NCI-H1048 (cell line): ENCODE results near the gene NUP62.

Source experiments
- DNase-seq: peaks from one replicate; lab custom pipeline; 2025; lab: John Stamatoyannopoulos, UW

NUP62 gene

GRCh38 chr19:49904136-49904535, 25.2 kb downstream of the NUP62 start:
- no peak for DNase-seq

- DNase-seq = no peak
Measured at GRCh38 chr19:49896863-49897621, 32.3 kb downstream of the NUP62 start, which contains the start of gene IL4I1. TSS of gene IL4I1 (minus strand) at chr19:49896887. CDS start at chr19:49896160, 727 bp downstream.

- no peak for DNase-seq
Measured at GRCh38 chr19:49895566-49896297, 33.6 kb downstream of the NUP62 start.

- no peak for DNase-seq
Measured at GRCh38 chr19:49894879-49895565, 34.3 kb downstream of the NUP62 start.

GRCh38 chr19:49894011-49894664, 35.2 kb downstream of the NUP62 start:
- DNase-seq = no peak

GRCh38 chr19:49892716-49893115, 36.6 kb downstream of the NUP62 start:
- DNase-seq = no peak

GRCh38 chr19:49891393-49891792, 37.9 kb downstream of the NUP62 start:
- DNase-seq = no peak

GRCh38 chr19:49890349-49891311, 38.7 kb downstream of the NUP62 start:
- DNase-seq = no peak

GRCh38 chr19:49889687-49890348, 39.5 kb downstream of the NUP62 start:
- DNase-seq = peak; percentile 55

- DNase-seq = no peak
Measured at GRCh38 chr19:49889038-49889686, 40.1 kb downstream of the NUP62 start.

GRCh38 chr19:49888510-49888824, 40.8 kb downstream of the NUP62 start:
- DNase-seq = no peak

- no peak for DNase-seq
Measured at GRCh38 chr19:49887665-49888509, 41.4 kb downstream of the NUP62 start.

GRCh38 chr19:49887037-49887664, 42.2 kb downstream of the NUP62 start:
- no peak for DNase-seq

GRCh38 chr19:49884760-49885159, 44.5 kb downstream of the NUP62 start:
- DNase-seq = no peak

GRCh38 chr19:49884109-49884508, 45.2 kb downstream of the NUP62 start:
- DNase-seq = no peak

GRCh38 chr19:49883094-49883493, 46.2 kb downstream of the NUP62 start:
- DNase-seq = no peak

- DNase-seq = no peak
Measured at GRCh38 chr19:49882643-49883042, 46.7 kb downstream of the NUP62 start.

- no peak for DNase-seq
Measured at GRCh38 chr19:49881672-49882394, 47.5 kb downstream of the NUP62 start.
